GM20000 (cell line): ENCODE measurements around the gene CLIC5.

Experiments
- DNase-seq: peaks from one replicate; pipeline ENCODE4 v3.0.0; 2012; ENCODE audit warnings: low spot score
- CTCF ChIP-seq: IDR thresholded peaks from 2 replicates; pipeline ENCODE4 v1.5.1; 2012; ENCODE audit warnings: mild to moderate bottlenecking, control low read depth; ENCODE audit errors: extremely low read depth, missing control alignments

CLIC5 gene

GRCh38 chr6:45991189-45991588, 24.5 kb downstream of the CLIC5 start:
- no peak for DNase-seq
- no peak for TF ChIP-seq CTCF

- no peak for TF ChIP-seq CTCF
- DNase-seq, result no peak
Measured at GRCh38 chr6:45990162-45990561, 25.5 kb downstream of the CLIC5 start.

GRCh38 chr6:45988635-45989034, 27.0 kb downstream of the CLIC5 start:
- TF ChIP-seq CTCF, result no peak
- DNase-seq, result no peak

GRCh38 chr6:45987856-45988255, 27.8 kb downstream of the CLIC5 start:
- TF ChIP-seq CTCF, result no peak

GRCh38 chr6:45986746-45987274, 28.9 kb downstream of the CLIC5 start:
- TF ChIP-seq CTCF, result no peak
- DNase-seq, result no peak

More at GRCh38 chr6:45987856-45988255, 27.8 kb downstream of the CLIC5 start:
- DNase-seq, result no peak

- no peak for DNase-seq
- no peak for TF ChIP-seq CTCF
Measured at GRCh38 chr6:45984788-45985425, 30.8 kb downstream of the CLIC5 start.

- DNase-seq, result no peak
- TF ChIP-seq CTCF, result no peak
Measured at GRCh38 chr6:45984347-45984746, 31.3 kb downstream of the CLIC5 start.
